Inflammatory macrophage treated with lipopolysaccharide for 1 hour (primary cell): ENCODE measurements around the gene FOXE3.

ENCODE experiments used
- DNase-seq, 2 donors: peaks; one replicate each; pipeline ENCODE4 v3.0.0-alpha.2; 2020 to 2022

The FOXE3 gene

DNA sequence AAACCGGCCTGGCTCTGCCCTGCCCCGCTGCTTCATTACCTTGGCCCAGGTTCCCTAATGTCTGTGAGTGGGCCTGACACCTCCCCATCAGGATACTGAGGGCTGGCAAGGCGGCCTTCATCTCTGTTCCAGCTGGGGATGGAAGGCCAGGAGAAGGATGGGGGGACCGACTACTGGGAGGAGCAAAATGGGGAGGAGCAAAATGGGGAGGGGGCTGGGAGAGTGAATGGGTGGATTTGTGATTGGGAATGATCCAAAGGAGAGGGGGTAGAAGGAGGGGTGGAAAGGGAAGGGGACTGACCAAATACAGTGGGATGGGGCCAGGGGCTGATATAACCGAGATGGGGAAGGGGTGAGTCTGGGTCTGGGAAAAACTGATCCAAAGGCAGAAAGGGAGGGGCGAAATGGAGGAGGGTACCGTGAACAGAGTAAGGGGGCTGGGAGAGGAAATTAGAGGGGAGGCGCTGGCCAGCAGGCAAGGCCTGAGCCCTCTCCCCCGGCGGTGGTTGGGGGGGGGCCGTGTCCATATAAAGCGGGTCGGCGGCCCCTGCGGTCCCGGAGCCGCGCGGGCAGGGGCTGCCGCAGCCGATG lies at the start of gene FOXE3:
Gene FOXE3, plus strand, starts transcription at position 558 of the 591 bp plus-strand sequence. Its CDS starts 31 bp downstream, at position 589.
- DNase-seq: no peak

DNA sequence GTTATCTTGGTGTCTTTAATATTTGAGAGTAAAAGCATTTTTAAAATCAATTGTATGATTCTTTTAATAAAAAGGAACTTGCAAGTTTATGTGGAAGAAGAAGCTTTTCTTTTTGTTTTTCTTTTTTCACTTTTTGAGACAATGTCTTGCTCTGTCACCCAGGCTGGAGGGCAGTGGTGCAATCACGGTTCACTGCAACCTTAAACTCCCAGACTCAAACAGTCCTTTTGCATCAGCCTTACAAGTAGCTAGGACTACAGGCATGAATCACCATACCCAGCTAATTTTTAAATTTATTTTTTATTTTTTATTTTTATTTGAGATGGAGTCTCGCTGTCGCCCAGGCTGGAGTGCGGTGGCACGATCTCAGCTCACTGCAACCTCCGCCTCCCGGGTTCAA lies 48.4 kb upstream of the FOXE3 start:
- DNase-seq: no peak

DNA sequence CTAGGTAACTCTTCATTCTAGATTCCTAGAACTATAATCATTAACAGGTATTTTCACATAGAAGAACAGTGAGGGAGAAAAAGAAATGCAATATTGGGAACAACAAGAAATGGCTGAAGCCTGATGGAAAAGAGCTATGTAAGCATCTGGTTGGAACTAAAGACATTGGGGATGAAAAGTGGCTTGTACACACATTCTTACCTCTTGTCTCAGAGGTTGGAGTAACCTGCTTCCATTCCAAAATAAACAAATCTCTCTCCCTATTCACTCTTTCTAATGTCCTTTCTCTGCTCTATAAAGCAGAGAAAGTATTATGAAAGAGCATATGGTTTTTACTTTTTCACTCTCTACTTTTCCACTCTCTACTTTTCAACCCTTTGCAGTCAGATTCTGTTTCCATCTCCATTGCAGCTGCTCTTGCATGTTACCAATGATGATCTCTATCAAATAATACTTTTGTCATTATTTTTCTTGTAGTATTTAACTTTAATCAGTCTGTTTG lies 45.0 kb upstream of the FOXE3 start:
- no peak for DNase-seq

DNA sequence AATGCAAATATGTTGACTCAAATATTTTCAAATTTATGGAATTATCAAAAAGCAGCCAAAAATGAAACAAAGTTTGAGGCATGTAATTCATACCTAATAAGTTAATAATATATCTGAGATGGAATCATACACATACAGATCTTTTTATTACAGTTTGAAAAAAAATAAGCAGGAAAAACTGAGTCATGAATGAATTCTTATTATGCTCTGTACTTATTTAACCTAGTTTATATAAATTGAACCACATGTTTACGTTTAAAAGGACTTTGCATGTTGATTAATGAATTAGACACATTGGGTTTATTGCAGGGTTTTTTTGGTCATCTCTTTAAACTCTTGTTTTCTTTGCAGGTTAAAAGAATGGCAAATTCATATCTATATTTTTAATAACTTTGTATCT lies 41.6 kb upstream of the FOXE3 start:
- DNase-seq: no peak

DNA sequence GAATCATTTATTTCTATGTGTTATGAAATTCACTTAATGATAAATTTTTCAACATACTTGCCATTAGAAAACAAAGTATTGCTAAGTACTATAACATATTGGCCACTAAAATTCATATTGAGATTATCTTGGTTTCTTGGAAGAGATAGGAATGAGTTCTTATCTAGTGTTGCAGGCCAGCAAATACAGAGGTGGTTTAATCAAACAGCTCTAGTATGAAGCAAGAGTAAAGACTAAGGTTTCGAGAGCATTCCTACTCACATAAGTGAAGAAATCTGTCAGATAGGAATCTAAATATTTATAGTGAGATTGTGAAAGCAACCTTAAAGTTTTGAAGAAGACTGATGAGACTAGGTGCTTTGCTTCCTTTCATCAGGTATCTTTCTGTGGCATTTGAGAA lies 37.9 kb upstream of the FOXE3 start:
- DNase-seq: no peak

DNA sequence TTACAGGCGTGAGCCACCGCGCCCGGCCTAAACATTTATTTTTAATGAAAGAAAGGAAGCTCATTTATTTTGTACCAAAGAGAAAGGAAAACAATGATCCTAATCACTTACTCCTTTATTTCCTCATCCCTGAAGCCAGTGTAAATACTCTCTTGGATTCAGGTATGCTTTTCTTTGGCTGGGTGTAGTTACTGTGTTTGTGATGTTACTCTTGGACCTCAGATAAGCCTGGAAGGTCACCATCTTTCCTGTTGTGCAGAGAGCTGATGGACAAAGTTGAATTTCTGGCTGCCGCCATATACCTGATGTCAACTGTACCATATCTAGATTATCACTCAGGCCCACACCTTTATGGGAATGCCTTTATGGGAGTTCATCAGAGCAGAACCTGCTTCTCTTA lies 35.4 kb upstream of the FOXE3 start:
- DNase-seq: no peak

DNA sequence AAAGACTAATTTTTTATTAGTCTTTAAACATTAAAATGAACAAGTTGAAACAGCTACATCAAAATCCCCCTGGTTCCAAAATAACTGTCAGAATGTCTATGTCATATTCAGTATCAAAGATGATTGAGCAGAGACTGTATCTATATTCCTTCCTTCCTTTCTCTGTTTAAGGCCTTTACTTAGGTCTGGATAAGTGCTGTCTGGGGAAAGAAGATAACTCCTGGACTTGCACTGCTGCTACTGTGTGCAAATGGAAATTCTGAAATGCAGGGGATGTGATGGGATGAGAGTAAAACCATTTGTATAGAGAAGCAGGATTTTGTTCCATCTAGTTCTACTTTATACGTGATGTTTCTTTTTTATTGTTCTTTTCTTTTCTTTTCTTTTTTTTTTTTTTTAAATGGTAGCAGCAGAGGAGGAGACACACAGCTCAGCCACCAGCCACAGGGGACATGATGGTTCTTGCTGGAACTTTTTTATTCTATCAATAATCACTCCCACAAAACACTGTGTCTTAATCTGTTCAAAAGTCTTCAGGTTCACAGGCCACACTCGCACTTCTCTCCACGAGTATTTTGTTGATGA lies 33.6 kb upstream of the FOXE3 start:
- no peak for DNase-seq

DNA sequence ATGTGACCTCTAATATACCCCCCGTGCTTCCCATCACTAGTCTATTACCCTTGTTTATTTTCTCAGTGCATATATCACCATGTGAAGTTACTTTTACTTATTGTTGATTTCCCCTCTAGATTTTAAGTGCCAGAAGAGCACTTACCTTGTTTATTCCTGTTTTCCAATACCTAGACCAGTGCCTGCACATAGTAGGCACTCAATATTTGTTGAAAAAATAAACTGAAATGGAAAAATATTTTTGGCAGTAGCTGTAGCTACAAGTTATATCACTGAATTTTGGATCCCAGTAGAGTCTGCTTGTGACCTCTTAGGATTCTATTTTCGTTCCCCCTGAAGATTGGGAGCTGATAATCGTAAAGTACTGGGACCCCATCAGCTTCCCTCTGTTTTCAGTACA lies 32.0 kb upstream of the FOXE3 start:
- DNase-seq: no peak

DNA sequence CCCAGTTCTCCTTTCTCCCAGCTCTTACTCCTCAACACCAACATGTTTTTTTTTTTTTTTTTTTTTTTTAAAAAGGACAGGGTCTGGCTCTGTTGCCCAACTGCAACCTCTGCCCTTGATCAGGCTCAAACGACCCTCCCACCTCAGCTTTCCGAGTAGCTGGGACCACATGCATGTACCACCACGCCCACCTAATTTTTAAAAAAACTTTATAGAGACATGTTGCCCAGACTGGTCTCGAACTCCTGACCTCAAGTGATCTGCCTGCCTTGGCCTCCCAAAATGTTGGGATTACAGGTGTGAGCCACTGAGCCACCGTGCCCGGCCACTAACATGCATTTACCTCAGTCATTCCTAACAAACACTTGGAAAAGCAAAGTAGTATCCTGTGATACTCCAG lies 31.1 kb upstream of the FOXE3 start:
- no peak for DNase-seq

DNA sequence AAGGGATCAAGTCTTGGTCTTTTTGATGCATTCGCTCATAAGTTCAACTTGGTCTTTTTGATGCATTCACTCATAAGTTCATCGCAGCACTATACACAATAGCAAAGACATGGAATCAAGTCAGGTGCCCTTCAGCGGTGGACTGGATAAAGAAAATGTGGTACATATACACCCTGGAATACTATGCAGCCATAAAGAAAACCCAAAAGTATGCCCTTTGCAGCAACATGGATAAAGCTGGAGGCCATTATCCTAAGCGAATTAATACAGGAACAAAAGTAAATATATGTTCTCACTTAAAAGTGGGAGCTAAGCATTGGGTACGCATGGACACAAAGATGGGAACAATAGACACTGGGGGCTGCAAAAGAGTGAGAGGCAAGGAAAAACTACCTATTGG lies 29.8 kb upstream of the FOXE3 start:
- DNase-seq: no peak

DNA sequence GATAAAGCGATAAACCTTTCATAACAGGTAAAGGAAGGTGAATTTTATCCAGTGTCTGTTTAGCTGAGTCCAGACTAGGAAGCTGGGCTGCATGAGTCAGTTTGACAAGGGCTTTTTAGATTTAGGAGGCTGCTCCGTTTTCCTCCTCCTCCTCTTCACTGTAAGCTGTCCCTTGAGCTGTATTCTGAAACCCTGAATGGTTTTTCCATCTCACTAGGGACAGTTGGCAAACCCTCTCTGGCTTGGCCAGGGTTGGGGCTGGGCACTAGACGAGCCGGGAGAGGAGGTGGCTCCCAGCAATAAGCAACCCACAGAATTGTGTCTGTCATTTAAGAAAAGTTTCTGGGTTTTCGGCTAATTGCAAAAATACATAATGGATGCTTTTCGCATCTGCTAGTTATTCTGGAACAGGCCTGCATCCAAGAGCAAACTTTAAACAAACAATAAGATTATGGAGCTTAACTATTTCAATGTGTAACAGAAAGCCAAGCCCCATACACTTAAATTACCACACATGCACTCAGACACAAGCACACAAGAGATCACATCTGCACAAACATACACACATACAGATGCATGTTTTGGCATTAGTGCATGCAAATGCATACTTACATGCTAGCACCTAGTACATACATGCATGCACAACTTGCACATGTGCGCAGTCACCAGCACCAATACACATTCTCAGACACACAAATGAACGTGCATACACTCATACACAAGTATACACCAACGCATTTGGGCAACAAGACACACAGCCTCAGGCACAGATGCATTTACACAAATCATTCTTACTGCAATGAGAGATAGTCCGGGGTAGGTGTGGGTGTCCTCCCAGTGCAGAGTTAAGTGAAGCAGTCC lies 27.8 kb upstream of the FOXE3 start:
- DNase-seq: no peak

DNA sequence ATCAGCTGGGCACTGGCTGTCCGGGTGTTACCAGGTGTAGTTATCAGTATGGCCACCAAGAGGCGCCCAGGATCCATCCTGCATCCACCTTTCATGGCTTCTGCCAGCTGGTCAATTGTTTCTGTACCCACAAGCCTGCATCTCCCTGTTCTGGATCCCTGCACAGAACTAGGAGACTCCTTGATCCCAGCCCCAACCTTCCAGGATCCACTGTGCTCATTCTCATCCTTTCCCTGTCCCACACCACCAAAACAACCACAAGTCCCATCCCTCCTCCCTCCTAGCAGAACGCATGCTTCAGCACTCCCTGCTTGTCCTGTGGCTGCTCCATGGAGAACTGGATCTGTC lies 27.2 kb upstream of the FOXE3 start:
- peak; percentile 35 to 82 for DNase-seq

DNA sequence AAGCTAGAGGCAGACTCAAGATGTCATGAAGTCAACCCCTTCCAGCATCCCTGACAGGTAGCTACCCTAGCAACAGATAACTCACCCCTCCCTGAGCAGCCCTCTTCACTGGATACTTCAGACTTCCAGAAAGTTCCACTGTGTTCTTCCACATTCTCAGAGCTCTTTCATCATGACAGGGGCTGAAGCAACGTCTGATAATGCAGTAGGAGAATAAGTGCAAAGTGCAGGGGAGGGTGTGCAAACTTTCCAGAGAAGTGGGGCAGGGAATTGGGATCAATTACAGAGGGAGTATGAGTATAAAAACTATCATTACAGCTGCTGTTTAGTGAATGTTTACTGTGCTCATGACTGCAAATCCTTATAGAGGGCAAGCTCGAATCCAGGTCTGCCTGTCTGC lies 26.4 kb upstream of the FOXE3 start:
- no peak for DNase-seq

DNA sequence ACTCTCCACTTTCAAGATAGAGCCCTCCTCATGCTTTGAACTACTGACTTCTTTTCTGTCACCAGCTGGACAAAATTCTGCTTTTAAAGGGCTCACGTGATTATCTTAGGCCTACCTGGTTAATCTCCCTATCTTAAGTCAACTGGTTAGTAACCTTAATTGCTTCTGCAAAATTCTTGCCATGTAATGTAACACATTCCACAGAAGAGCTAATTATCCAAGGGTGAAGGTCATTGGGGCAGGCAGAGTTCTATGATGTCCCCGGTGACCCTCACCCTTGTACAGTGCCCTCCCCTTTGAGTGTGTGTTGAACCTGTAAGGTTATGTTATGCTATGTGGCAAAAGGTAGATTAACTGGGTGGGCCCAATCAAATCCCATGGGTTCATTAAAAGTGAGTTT lies 25.2 kb upstream of the FOXE3 start:
- no peak for DNase-seq

DNA sequence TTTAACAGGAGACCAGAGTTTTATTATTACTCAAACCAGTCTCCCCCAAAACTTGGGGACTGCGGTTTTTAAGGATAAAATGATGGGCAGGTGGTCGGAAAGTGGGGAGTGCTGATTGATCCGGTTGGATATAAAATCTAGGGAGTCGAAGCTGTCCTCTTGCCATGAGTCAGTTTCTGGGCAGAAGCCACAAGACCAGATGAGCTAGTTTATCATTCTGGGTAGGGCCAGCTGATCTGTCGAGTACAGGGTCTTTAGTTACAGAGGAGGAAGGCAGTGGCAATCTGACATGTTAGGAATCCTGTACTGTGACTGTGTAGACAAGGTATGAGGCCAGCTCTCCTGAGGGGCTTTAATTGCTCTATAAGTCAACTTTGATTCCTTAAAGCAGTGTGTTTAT lies 22.9 kb upstream of the FOXE3 start:
- no peak for DNase-seq

DNA sequence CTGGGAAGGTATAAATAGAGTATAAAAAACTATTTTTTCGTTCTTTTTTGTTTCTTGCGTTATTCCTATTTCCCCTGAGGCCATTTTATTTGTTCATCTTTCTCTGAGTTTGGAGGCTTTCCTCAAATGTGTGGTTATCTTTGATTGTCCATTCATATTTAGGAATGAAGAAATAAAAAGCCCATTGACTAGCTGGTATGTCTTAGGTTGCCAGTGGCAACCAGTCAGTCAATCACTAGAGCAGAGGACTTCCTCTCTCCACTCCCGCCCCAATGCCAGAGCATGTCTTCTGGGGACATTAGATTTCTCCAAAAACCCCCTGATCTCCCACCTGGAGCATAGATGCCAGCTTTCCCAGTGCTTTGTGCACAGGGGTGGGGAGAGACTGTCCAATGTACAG lies 20.7 kb upstream of the FOXE3 start:
- no peak for DNase-seq

DNA sequence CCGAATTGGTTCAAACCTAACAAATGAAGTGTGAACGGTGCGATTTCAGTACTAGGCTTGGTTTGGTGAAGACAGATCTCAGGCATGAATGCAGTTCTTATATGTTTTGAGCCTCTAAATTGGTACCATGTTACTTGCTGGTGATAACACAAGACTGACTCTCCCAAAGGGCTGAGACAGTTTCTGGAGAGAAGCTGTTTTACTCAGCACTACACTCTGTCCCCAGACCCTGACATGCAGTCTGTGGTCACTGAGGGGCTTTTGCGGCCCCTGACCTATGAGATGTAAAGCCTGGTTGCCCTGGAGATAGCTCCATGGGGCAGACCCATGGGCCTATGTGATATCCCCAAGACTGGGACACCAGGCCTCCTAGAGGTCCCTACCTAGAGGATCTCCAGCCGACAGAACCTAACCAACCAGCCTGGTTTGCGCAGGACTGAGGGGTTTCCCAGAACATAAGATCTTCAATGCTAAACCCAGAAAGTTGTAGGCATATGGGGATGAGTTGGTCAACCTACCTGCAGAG lies 19.4 kb upstream of the FOXE3 start:
- no peak for DNase-seq

DNA sequence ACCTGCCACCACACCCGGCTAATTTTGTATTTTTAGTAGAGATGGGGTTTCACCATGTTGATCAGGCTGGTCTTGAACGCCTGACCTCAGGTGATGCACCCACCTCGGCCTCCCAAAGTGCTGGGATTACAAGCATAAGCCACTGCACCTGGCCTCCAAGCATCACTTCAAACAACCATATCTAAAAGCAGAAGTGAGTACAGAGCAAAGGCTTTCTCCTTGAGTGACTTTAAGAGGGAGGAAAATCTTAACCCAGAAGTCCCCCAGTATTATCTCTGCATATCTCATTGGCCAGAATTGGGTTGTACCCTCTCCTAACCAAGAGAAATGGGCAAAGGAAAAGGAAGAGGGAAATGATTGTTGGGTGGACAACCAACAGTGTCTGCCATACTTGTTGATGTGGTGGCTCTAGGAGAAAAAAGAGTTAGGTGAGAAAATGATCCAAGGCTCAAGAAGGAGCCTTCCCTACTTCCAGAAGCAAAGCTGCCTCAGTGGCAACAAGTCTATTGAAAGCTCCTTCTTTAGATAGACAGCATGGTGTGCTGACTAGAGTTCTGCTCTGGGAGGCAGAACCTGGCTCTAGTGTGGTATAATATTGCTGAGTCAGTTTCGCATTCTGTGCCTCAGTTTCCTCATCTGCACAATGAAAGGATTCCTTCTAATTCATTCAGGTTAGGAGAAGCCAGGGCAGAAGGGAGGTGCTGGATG lies 16.8 kb upstream of the FOXE3 start:
- no peak for DNase-seq

DNA sequence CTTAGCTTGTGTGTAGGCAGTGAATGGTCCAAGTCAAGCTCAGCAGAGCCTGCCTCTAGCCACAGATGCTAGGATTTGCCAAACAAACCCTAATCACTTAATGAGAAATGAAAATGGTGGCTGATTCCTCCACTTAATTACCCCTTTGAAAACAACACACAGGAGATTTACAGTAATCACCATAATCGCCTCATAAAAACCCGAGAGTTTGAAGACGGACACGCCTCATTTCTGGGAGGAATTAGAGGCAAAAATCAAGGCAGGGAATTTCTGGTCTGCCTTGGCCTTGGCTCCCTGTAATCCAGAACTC lies 16.3 kb upstream of the FOXE3 start:
- no peak for DNase-seq

DNA sequence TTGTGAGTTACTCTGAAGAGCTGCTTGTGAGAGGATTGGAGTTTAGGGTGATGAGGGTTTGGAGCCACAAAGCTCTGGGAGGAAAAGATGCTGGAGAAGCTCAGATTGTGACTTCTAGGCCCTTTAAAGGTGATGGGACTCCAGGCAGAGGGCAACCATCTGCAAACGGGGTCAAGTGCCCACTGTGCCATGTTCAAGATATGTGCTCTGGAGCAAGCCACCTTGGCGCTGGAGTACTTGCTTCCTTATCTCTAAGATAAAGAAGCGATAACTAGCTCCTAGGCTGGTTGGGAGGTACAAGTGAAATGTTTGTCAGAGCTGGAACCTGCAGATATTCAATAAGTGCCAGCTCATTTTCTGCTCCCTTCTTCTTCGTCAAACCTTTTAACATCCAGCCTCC lies 14.3 kb upstream of the FOXE3 start:
- DNase-seq: no peak

DNA sequence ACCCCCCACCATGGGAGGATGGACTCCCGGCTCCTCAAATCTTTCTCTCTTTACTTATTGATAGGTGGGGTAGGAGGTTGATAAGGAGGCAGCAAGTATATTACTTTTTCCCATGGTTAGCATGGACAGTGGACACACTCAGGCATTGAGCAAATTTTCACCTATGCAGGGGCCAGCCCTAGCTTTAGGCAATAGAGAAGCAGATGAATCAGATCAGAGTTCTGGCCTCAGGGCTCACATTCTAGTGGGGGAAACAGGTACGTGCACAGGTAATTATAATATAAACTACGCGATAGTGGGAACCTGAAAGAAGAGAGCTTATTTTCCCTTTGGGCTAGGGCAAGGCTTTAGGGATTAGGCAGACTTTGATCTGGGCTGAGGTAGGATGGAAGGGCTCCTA lies 13.5 kb upstream of the FOXE3 start:
- DNase-seq: no peak

DNA sequence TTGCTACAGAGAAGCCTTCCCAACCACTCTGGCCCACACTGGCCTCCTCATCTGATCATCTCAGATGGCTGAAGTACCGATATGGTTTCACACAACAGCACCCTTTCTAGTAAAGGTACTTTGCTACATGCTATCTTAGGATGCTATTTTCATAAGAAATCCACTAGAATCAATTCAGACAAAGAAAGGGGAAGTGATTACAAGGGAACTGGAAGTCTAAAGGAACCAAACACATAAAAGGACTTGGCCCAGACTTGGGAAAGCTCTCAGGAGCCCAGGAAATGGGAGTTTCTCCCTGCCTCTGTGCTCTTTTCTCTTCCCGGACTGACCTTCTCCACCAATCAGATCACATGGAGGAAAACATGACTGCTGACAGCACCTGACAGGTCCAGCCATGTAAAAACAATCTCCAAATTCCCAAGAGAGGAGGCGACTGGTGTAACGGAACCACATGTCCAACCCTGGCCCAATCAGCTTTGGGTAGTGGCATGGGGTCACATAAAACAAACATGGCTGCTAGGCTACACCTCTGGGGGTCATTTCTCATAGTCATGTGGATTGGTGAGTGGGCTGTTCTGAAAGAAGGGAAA lies 12.7 kb upstream of the FOXE3 start:
- no peak for DNase-seq

DNA sequence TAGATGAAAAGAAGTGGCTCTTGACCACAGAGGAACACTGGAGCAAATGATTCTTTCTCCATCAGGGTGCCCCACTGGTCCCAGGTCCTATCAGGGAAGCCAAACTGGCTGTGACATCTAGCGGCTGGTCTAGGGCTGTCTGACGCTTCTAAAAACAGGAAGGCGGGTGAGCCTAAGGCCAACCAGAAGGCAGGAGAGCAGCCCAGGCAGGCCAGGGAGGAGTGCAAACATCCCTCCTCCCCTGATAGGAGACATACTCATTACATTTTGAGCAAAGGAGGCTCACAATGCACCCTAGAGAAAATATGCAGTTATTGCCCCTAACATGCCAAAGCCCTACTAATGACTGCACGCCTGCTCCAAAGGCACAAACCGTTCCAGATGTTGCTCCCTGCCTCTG lies 10.4 kb upstream of the FOXE3 start:
- DNase-seq: peak; percentile 20 to 28
